Measurements from ENCODE around the gene SKP2. TPM values are rescaled to one million over a fixed set of nuclear protein-coding genes. Genes with fewer than 3 reads are reported as not detected.

Gene SKP2
- total RNA-seq, result 26.2 and 26.7 TPM in 2 replicates

DNA sequence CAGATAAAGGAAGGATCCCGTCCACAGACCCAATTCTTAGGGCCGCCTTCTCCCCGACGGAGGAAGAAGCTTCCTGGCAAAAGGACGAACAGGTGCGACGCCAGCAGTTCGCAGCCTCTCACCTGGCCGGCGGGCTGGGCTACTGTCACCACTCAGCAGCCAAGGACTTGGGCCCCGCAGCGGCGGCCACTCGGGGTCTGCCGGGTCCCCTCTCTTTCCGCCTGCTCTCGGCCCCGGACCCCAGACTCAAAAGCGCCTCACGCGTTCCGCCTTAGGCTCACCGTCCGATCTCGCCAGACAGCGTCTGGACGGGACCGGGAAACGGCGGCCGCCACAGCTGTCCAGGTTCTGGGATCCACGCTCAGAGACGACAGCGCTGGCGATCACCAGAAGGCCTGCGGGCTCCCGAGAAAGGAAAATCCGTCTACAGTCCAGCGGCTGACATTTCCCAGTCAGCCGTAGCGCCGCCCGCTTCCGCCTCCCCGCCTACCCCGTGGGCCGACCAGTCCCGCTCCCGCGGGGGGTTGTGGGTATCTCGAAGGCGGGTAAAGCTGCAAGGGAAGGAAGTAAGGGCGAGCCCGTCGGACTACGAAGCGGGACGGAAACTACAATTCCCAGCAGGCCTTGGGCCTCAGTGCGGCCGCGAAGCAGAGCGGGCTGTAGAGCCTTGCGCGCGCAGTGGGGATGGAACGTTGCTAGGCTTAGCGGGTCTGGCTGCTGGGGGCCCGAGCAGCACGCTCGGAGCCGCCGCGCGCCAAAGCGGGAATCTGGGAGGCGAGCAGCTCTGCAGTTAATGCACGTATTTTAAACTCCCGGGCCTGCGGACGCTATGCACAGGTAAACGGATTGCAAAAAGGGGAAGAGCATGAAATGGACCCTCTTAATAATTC is at the start of gene SKP2, which contains the start of gene LMBRD2:
Gene SKP2, plus strand, starts transcription at position 678 of the 890 bp plus-strand sequence. Its CDS starts 152 bp downstream, at position 830.
Gene LMBRD2, minus strand, starts transcription at position 454 of the 890 bp plus-strand sequence. CDS start 8,538 bp downstream, outside the sequence.

Other genes with a start within 250 kb of the SKP2 start
- gene CAPSL, start 213.5 kb upstream of the SKP2 start, total RNA-seq, result 0.14 TPM in 1 of 2 replicates, not detected in the other
- not detected in 2 replicates for gene UGT3A1, start 160.7 kb upstream of the SKP2 start, total RNA-seq
- not detected in 2 replicates for gene UGT3A2, start 85.2 kb upstream of the SKP2 start, total RNA-seq
- gene LMBRD2, start 224 bp upstream of the SKP2 start, total RNA-seq, result 16.6 and 22.6 TPM in 2 replicates
- 23.6 and 31.3 TPM in 2 replicates for gene NADK2, start 89.8 kb downstream of the SKP2 start, total RNA-seq
- 0.09 TPM in 1 of 2 replicates, not detected in the other for gene RANBP3L, start 149.8 kb downstream of the SKP2 start, total RNA-seq

All from smooth muscle cell of bladder (primary cell).